Effector memory CD4-positive, alpha-beta T cell (primary cell): Measurements from ENCODE around the gene BNIP3.

ENCODE experiments used
- DNase-seq, 3 donors: peaks; one replicate each; pipeline ENCODE4 v3.0.0-alpha.2; 2020
- H3K27ac ChIP-seq: 2 replicates; pipeline ENCODE4 v1.7.0; 2013; ENCODE audit warnings: mild to moderate bottlenecking, low read length, moderate library complexity; ENCODE audit not compliant: insufficient read depth, poor library complexity, severe bottlenecking
- H3K27me3 ChIP-seq: replicated peaks from 2 replicates; pipeline ENCODE4 v1.7.0; 2013; ENCODE audit warnings: mild to moderate bottlenecking, low read length; ENCODE audit not compliant: insufficient read depth, control insufficient read depth, poor library complexity, severe bottlenecking
- H3K36me3 ChIP-seq: 2 replicates; pipeline ENCODE4 v1.7.0; 2013; ENCODE audit warnings: mild to moderate bottlenecking, low read length, moderate library complexity; ENCODE audit not compliant: control insufficient read depth, insufficient read depth
- H3K4me1 ChIP-seq: 2 replicates; pipeline ENCODE4 v1.7.0; 2013; ENCODE audit warnings: low read length, mild to moderate bottlenecking; ENCODE audit not compliant: control insufficient read depth, insufficient read depth, poor library complexity, severe bottlenecking
- H3K4me3 ChIP-seq: 2 replicates; pipeline ENCODE4 v1.7.0; 2013; ENCODE audit warnings: low read length, low read depth, mild to moderate bottlenecking; ENCODE audit not compliant: insufficient read depth, poor library complexity, severe bottlenecking
- H3K9me3 ChIP-seq: 2 replicates; pipeline ENCODE4 v1.7.0; 2013; ENCODE audit warnings: mild to moderate bottlenecking, low read length, moderate library complexity; ENCODE audit not compliant: control insufficient read depth

The BNIP3 gene

GRCh38 chr10:131944412-131944811 lies 37.3 kb downstream of the BNIP3 start:
- no peak for DNase-seq
- no peak overlapping the region for H3K27ac ChIP-seq
- H3K36me3 ChIP-seq: peaks cover 52% of the 10 kb centered on the region
- H3K27me3 ChIP-seq: no peaks in the 10 kb centered on the region
- no peaks in the 10 kb centered on the region for H3K9me3 ChIP-seq
- no peaks in the 10 kb centered on the region for H3K4me1 ChIP-seq
- no peak overlapping the region for H3K4me3 ChIP-seq

GRCh38 chr10:131943021-131943814 lies 38.5 kb downstream of the BNIP3 start:
- Histone ChIP-seq H3K27ac (no peak overlapping the region), H3K9me3 (no peaks in the 10 kb centered on the region), H3K4me1 (no peaks in the 10 kb centered on the region), H3K4me3 (no peak overlapping the region), H3K27me3 (no peaks in the 10 kb centered on the region), H3K36me3 (peaks cover 48% of the 10 kb centered on the region)
- no peak for DNase-seq

- DNase-seq: no peak
- Histone ChIP-seq H3K9me3 (no peaks in the 10 kb centered on the region), H3K4me1 (no peaks in the 10 kb centered on the region), H3K36me3 (peaks cover 51% of the 10 kb centered on the region), H3K4me3 (no peak overlapping the region), H3K27ac (no peak overlapping the region), H3K27me3 (no peaks in the 10 kb centered on the region)
Measured at GRCh38 chr10:131942455-131942854, 39.3 kb downstream of the BNIP3 start.

GRCh38 chr10:131938681-131939080 lies 43.0 kb downstream of the BNIP3 start:
- no peak overlapping the region for H3K27ac ChIP-seq
- DNase-seq: no peak
- no peaks in the 10 kb centered on the region for H3K4me1 ChIP-seq
- no peaks in the 10 kb centered on the region for H3K27me3 ChIP-seq
- peaks cover 45% of the 10 kb centered on the region for H3K36me3 ChIP-seq
- H3K4me3 ChIP-seq: no peak overlapping the region
- no peaks in the 10 kb centered on the region for H3K9me3 ChIP-seq

GRCh38 chr10:131937836-131938235 lies 43.9 kb downstream of the BNIP3 start:
- H3K27ac ChIP-seq: no peak overlapping the region
- no peak overlapping the region for H3K4me3 ChIP-seq
- peaks cover 41% of the 10 kb centered on the region for H3K36me3 ChIP-seq
- DNase-seq: no peak
- H3K27me3 ChIP-seq: no peaks in the 10 kb centered on the region
- H3K9me3 ChIP-seq: no peaks in the 10 kb centered on the region
- no peaks in the 10 kb centered on the region for H3K4me1 ChIP-seq

GRCh38 chr10:131936736-131937135 lies 45.0 kb downstream of the BNIP3 start:
- H3K27me3 ChIP-seq: no peaks in the 10 kb centered on the region
- H3K4me3 ChIP-seq: no peak overlapping the region
- no peak overlapping the region for H3K27ac ChIP-seq
- no peaks in the 10 kb centered on the region for H3K9me3 ChIP-seq
- peaks cover 40% of the 10 kb centered on the region for H3K36me3 ChIP-seq
- no peak for DNase-seq
- no peaks in the 10 kb centered on the region for H3K4me1 ChIP-seq

- Histone ChIP-seq H3K36me3 (peaks cover 36% of the 10 kb centered on the region), H3K9me3 (no peaks in the 10 kb centered on the region), H3K4me3 (no peak overlapping the region), H3K27me3 (no peaks in the 10 kb centered on the region), H3K27ac (no peak overlapping the region), H3K4me1 (no peaks in the 10 kb centered on the region)
- no peak for DNase-seq
Measured at GRCh38 chr10:131936294-131936693, 45.4 kb downstream of the BNIP3 start.

GRCh38 chr10:131935260-131935659 lies 46.5 kb downstream of the BNIP3 start:
- Histone ChIP-seq H3K27ac (no peak overlapping the region), H3K4me3 (no peak overlapping the region), H3K36me3 (peaks cover 28% of the 10 kb centered on the region), H3K4me1 (no peaks in the 10 kb centered on the region), H3K27me3 (no peaks in the 10 kb centered on the region), H3K9me3 (no peaks in the 10 kb centered on the region)
- DNase-seq: no peak

GRCh38 chr10:131934769-131935168 lies 47.0 kb downstream of the BNIP3 start:
- no peak for DNase-seq
- peaks cover 28% of the 10 kb centered on the region for H3K36me3 ChIP-seq

GRCh38 chr10:131933696-131934086 lies 48.0 kb downstream of the BNIP3 start:
- Histone ChIP-seq H3K9me3 (no peaks in the 10 kb centered on the region), H3K27ac (no peak overlapping the region), H3K27me3 (no peaks in the 10 kb centered on the region), H3K4me3 (no peak overlapping the region), H3K36me3 (peaks cover 26% of the 10 kb centered on the region), H3K4me1 (peaks cover under 1% of the 10 kb centered on the region)
- no peak for DNase-seq

More at GRCh38 chr10:131934769-131935168, 47.0 kb downstream of the BNIP3 start:
- no peaks in the 10 kb centered on the region for H3K9me3 ChIP-seq
- H3K4me1 ChIP-seq: no peaks in the 10 kb centered on the region
- no peak overlapping the region for H3K4me3 ChIP-seq
- H3K27ac ChIP-seq: no peak overlapping the region
- H3K27me3 ChIP-seq: no peaks in the 10 kb centered on the region
